ENCODE results near the gene FBXL14.

DNA sequence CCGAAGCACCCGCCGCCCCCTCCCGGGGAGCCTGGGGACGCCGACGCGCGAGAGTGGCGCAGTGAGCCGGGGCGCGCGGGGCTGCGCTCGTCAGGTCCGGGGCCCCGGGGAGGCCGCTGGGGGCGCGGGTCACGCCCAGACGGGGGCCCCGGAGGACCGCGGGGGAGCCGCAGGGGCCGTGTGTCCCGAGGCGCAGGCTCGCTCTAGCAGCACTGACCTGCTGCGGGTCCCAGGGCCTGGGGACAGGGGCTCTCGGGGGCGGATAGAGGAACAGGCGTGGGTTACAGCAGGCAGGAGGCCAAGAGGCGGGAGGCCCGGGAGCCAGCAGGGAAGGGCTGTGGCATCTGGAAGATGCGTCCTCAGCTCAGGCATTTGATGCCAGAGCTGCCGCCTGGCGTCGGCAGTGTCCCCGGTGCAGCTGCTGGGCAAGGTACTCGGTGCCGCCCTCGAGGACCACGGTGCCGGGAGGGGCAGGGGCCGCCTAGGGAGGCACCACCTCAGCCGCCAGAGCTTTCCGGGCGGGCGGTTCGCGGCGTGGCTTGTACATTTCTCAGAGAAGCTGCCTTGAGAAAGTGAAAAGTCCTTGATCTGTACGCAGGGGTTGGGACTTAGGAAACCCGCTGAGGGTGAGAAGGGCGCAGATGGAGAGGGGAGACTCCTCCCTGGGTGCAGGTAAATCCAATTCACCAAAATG, 35.9 kb upstream of the FBXL14 start:
- TF ChIP-seq POU2F2 (IDR thresholded peaks at IDR 0.05; ENCODE audit: low read depth, low read length) (no peak), POLR2A (IDR thresholded peaks at IDR 0.05; ENCODE audit: low read depth, low read length) (no peak), POLR2AphosphoS5 (IDR thresholded peaks at IDR 0.05; ENCODE audit: low read depth, low read length) (no peak), SPI1 (IDR thresholded peaks at IDR 0.05; ENCODE audit: low read depth, low read length) (no peak), TAF1 (IDR thresholded peaks at IDR 0.05; ENCODE audit: low read depth, low read length) (no peak), PAX5 (IDR thresholded peaks at IDR 0.05; ENCODE audit: insufficient read depth, low read length, severe bottlenecking) (no peak)

Data from GM12891 (cell line).